ENCODE results near the gene CBY1.
A peak's percentile ranks its signal among the peaks of the same experiment; 100 is the strongest.

The CBY1 gene

DNA sequence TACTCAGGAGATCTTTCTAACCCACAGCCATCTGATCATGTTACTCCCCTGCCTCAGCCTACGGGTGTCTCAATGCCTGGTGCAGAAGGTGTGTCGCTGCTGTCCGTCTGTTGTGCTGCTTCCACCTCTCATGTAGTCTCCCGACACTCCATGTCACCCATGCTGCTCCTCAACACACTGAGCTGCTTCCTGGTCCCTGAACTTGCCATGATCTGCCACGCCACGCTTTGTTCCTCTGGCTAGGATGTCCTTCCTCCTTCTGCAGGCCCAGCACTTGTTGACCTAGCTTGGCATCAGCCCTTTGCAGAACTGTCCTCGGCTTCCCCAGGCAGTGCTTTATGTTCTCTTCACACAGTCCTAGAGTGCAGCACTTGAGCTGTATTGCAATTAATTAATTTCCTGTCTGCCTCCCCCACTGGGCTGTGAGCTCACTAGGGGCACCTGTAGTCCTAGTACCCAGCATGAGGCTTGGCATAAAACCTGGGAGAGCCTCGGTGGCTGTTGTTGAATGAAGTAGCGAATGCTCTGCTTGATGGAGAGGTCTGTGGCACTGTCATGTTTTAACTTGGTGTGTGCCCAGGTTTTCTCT, 58.8 kb downstream of the CBY1 start:
- peak in 1 of 2 experiments; percentile 21 for DNase-seq
- TF ChIP-seq POLR2A (IDR thresholded peaks at IDR 0.05; ENCODE audit: low read length) (peak; percentile 22), GATA1 (IDR thresholded peaks at IDR 0.05; ENCODE audit: low read depth, low read length) (no peak)

DNA sequence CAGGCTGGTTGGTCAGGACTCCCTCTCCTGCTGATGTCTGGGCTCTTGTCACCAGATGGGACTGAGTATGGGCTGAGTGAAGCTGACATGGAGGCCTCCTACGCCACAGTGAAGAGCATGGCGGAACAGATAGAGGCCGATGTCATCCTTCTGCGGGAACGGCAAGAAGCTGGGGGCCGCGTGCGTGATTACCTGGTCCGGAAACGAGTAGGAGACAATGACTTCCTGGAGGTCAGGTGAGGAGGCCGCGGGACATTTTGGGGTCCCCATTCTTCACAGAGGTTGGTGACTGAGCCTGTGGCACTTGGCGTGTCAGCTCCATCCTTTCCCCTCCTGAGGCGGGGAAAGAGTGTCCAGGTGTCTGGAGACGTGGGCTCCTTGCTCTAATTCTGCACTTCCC, 59.4 kb downstream of the CBY1 start:
- TF ChIP-seq POLR2A (IDR thresholded peaks at IDR 0.05; ENCODE audit: low read length) (no peak), GATA1 (IDR thresholded peaks at IDR 0.05; ENCODE audit: low read depth, low read length) (no peak)

DNA sequence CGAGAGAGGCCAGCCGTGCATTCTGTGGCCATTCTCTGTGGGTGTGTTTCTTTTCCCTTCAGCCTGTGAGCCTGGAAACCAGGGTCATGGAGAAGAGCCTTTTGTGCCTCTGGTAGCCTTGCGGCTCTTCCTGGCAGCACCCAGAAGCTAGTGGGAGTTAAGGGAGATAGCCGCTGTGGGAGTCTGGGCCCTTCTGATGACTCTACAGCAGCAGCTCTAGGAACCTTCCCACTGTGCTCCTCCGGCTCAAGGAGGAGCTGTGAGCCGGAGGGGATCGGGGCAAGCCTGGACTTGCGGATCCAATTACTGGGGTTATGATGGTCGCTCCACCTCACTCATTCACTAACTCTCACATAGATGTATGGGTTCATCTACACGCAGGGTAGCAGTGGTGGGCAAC, 59.8 kb downstream of the CBY1 start:
- no peak for DNase-seq
- TF ChIP-seq GATA1 (IDR thresholded peaks at IDR 0.05; ENCODE audit: low read depth, low read length) (no peak), POLR2A (IDR thresholded peaks at IDR 0.05; ENCODE audit: low read length) (no peak)

More for the DNA sequence above, 59.4 kb downstream of the CBY1 start:
- no peak for DNase-seq

DNA sequence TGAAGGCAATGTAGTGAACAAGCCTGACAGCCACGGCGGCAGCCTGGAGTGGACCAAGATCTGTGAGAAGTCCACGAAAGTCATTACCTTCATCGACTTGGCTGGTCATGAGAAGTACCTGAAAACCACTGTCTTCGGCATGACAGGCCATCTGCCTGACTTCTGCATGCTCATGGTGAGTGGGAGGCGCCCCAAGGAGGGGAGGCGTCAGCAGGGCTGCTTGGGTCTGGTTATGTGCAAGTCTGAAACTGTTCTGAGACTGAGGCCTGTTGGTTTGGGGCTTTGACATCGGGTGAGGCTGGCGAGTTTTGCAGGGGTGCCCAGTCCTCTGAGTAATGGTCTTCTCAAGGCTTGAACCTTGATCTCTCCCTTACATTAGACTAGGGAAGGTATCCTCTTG, 60.4 kb downstream of the CBY1 start:
- no peak for TF ChIP-seq POLR2A (IDR thresholded peaks at IDR 0.05; ENCODE audit: low read length)
- TF ChIP-seq GATA1 (IDR thresholded peaks at IDR 0.05; ENCODE audit: low read depth, low read length): no peak

DNA sequence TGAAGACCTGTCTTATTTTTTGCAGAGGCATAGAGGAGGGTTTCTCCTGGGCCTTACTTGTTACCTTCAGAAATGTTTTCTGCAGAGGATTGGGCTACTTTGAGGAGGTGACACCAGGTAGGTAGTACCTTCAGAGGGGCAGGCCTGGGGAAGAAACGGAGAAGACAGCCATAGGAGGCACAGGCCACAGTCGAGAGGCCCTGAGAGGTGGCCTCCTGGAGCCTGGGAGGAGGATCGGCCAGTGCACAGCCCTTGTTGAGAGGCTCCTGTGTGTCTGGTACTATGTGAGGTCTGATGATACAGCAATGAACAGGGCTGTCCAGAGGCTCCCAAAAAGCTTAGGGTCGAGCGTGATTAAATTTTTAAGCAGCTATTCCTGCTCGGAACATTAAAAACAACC, 60.8 kb downstream of the CBY1 start:
- no peak for TF ChIP-seq GATA1 (IDR thresholded peaks at IDR 0.05; ENCODE audit: low read depth, low read length)
- TF ChIP-seq POLR2A (IDR thresholded peaks at IDR 0.05; ENCODE audit: low read length): no peak
- DNase-seq: no peak

More for the DNA sequence above, 60.4 kb downstream of the CBY1 start:
- peak; percentile 39 to 73 for DNase-seq

DNA sequence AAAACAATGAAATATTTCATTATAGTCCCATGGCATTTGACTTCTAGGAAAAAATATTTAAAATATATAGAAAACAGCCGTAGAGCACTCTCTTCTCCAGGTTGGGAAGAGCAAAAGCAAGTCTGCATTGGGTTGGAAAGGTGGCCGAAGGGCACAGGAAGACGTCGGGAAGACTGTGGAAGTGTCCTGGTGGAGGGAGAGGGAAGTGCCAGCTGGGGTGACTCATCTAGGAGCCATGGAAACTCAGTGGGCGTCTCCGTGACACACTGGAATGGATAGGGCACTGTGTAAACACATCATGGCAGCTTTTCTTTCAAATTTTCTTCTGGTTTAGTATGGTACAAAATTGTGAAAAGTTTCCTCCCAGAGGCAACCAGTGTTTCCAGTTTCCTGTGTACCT, 62.0 kb downstream of the CBY1 start:
- peak in 1 of 2 experiments; percentile 43 for DNase-seq
- TF ChIP-seq POLR2A (IDR thresholded peaks at IDR 0.05; ENCODE audit: low read length): no peak
- TF ChIP-seq GATA1 (IDR thresholded peaks at IDR 0.05; ENCODE audit: low read depth, low read length): no peak

DNA sequence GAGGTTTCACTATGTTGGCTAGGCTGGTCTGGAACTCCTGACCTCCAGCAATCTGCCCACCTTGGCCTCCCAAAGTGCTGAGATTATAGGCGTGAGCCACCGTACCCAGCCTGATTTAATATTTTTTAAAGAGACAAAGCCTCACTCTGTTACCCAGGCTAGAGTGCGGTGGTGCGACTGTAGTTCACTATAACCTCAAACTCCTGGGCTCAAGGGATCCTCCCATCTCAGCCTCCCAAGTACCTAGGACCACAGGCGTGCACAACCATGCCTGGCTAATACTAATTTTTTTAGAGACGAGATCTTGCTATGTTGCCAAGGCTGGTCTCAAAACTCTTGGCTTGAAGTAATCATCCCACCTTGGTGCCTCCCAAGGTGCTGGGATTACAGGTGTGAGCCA, 62.8 kb downstream of the CBY1 start:
- no peak for DNase-seq
- TF ChIP-seq POLR2A (IDR thresholded peaks at IDR 0.05; ENCODE audit: low read length) (no peak), GATA1 (IDR thresholded peaks at IDR 0.05; ENCODE audit: low read depth, low read length) (no peak)

DNA sequence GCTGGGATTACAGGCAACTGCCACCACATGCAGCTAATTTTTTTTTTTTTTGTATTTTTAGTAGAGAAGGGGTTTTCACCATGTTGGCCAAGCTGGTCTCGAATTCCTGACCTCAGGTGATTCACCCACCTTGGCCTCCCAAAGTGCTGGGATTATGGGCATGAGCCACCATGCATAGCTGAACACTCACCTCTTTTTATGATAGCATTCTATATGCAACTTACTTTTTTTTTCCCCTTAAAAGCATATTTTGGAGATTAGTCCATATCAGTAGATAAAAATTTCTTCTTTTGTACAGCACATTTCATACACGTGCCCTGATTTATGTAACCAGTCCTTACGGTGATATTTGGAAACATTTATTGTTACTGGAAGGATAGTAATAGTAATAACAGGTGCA, 63.9 kb downstream of the CBY1 start:
- TF ChIP-seq GATA1 (IDR thresholded peaks at IDR 0.05; ENCODE audit: low read depth, low read length): no peak
- no peak for TF ChIP-seq POLR2A (IDR thresholded peaks at IDR 0.05; ENCODE audit: low read length)
- no peak for DNase-seq

DNA sequence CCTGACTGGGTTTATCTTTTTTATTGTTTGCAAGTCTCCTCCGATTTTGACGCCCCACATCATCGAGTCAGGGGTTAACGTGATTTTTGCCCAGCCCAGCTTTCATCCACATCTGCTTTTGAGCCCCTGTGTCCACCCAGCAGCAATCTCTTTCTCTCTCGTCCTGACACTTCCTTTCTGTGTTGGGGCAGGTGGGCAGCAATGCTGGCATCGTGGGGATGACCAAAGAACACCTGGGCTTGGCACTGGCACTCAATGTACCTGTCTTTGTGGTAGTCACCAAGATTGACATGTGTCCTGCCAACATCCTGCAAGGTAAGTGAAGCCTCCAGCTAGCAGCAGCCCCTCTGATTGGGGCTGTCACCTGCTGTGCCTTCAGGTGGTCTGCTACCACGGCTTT, 65.1 kb downstream of the CBY1 start:
- no peak for TF ChIP-seq GATA1 (IDR thresholded peaks at IDR 0.05; ENCODE audit: low read depth, low read length)
- no peak for TF ChIP-seq POLR2A (IDR thresholded peaks at IDR 0.05; ENCODE audit: low read length)
- DNase-seq: no peak

Measured in erythroblast (primary cell).